HEK293T (cell line): Measurements from ENCODE around the gene ZNF512B.

Experiments used
- FOXM1 ChIP-seq: fragments of 450-650 bp; IDR thresholded peaks from 2 replicates; pipeline ENCODE4 v1.6.1; 2017; ENCODE audit warnings: mild to moderate bottlenecking, borderline replicate concordance
- LEF1 ChIP-seq: fragments of 450-650 bp; IDR thresholded peaks from 2 replicates; pipeline ENCODE4 v1.6.1; 2017; ENCODE audit warnings: mild to moderate bottlenecking, borderline replicate concordance
- SUZ12 ChIP-seq: fragments of 450-650 bp; IDR thresholded peaks from 2 replicates; pipeline ENCODE4 v1.6.1; 2016; ENCODE audit warnings: mild to moderate bottlenecking
- TARDBP ChIP-seq: fragments of 450-650 bp; IDR thresholded peaks from 2 replicates; pipeline ENCODE4 v1.6.1; 2016

DNA sequence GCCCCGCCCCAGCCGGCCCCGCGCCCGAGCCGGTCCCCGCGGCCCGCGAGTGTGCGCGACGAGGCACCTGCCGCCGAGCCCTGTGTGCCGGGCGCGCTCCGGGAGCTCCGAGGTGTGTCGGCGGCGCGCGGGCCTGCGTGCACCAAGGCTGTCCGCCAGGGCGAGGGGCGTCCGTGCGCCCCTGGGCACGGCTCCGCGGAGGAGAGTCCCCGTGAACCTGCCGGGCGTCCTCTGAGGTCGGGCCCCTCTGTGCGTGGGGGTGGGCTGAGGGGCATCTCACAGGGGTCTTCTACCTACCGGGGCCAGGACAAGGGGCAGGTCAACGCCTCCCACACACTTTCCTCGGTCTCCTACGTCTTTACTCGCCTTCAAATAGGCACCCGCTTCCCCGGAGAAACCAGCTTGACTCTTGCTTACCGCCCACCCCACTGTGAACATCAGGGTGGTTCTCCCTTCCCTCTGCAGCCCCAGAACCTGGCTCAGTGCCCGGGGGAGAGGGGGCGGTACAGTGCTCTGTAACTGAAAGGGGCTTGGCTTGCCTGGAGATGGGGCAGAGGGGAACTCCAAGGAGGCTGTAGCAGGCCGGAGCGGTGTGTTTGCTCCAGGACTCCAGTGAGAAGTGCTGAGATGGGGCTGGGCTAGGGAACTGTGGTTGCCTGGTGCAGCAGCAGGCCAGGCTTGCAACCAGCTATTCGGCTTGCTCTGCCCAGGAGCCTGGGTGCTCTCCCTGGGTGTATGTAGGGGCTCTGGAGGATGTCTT lies 10.0 kb upstream of the ZNF512B start, which contains the start of gene SAMD10:
- TF ChIP-seq SUZ12 (no peak), FOXM1 (no peak), TARDBP (no peak), LEF1 (no peak)
